Neural cell (in vitro differentiated cells): ENCODE results near the gene OLIG2. TPM values are rescaled to one million over a fixed set of nuclear protein-coding genes. Genes with fewer than 3 reads are reported as not detected.

ENCODE experiments used
- H2AFZ ChIP-seq: fragments of 200-600, 300-800 bp; sonication (generic), shearing (Covaris generic); 2 replicates; pipeline ENCODE4 v1.6.0; 2014; ENCODE audit warnings: low read depth, mild to moderate bottlenecking, antibody characterized with exemption, low read length, moderate library complexity
- H3F3A ChIP-seq: fragments of 200-600 bp; shearing (Covaris generic); 2 replicates; pipeline ENCODE4 v1.6.1; 2016; ENCODE audit warnings: mild to moderate bottlenecking, moderate library complexity, mixed read lengths, antibody characterized with exemption, low read length; ENCODE audit not compliant: insufficient read depth, poor library complexity, severe bottlenecking
- H3K27ac ChIP-seq: fragments of 200-600, 300-800 bp; sonication (generic), shearing (Covaris generic); 2 replicates; pipeline ENCODE4 v1.5.1; 2014; ENCODE audit warnings: mild to moderate bottlenecking, low read length, moderate library complexity
- H3K27me3 ChIP-seq: fragments of 300-800, 200-600 bp; sonication (generic), shearing (Covaris generic); 2 replicates; pipeline ENCODE4 v1.6.0; 2014; ENCODE audit warnings: mild to moderate bottlenecking, low read depth, low read length, moderate library complexity; ENCODE audit not compliant: insufficient read depth
- H3K36me3 ChIP-seq: fragments of 300-800, 200-600 bp; sonication (generic), shearing (Covaris generic); 2 replicates; pipeline ENCODE4 v1.5.1; 2014; ENCODE audit warnings: mild to moderate bottlenecking, antibody characterized with exemption, low read length, moderate library complexity; ENCODE audit not compliant: insufficient read depth
- H3K4me2 ChIP-seq: fragments of 300-800, 200-600 bp; sonication (generic), shearing (Covaris generic); 2 replicates; pipeline ENCODE4 v1.6.0; 2014; ENCODE audit warnings: mild to moderate bottlenecking, low read length
- H3K4me3 ChIP-seq: fragments of 300-800, 200-600 bp; sonication (generic), shearing (Covaris generic); 2 replicates; pipeline ENCODE4 v1.5.1; 2014; ENCODE audit warnings: mild to moderate bottlenecking, low read length, moderate library complexity
- H3K79me2 ChIP-seq: fragments of 200-600 bp; shearing (Covaris generic); replicated peaks from 2 replicates; pipeline ENCODE4 v1.6.0; 2014; ENCODE audit warnings: mild to moderate bottlenecking, low read length, moderate library complexity; ENCODE audit not compliant: insufficient read depth
- H3K9ac ChIP-seq: fragments of 300-800, 200-600 bp; sonication (generic), shearing (Covaris generic); 2 replicates; pipeline ENCODE4 v1.6.1; 2016; ENCODE audit warnings: mild to moderate bottlenecking, low read length, mixed read lengths
- H3K9me2 ChIP-seq: fragments of 200-600 bp; shearing (Covaris generic); 2 replicates; pipeline ENCODE4 v1.6.1; 2016; ENCODE audit warnings: mild to moderate bottlenecking, low read length, mixed read lengths; ENCODE audit not compliant: insufficient read depth
- H3K9me3 ChIP-seq: fragments of 200-600, 300-800 bp; sonication (generic), shearing (Covaris generic); 2 replicates; pipeline ENCODE4 v1.6.1; 2016; ENCODE audit warnings: mild to moderate bottlenecking, mixed run types, low read length, moderate library complexity, mixed read lengths
- H4K20me1 ChIP-seq: fragments of 200-600 bp; shearing (Covaris generic); 2 replicates; pipeline ENCODE4 v1.6.1; 2016; ENCODE audit warnings: mild to moderate bottlenecking, mixed run types; ENCODE audit not compliant: insufficient read depth
- EP300 ChIP-seq: fragments of 450-650 bp; conservative IDR thresholded peaks from 2 replicates; pipeline ENCODE4 v1.6.1; 2014; ENCODE audit warnings: antibody characterized with exemption, mild to moderate bottlenecking, moderate library complexity; ENCODE audit not compliant: poor library complexity, severe bottlenecking
- EZH2 ChIP-seq: fragments of 200-600, 300-800 bp; shearing (Covaris generic), sonication (generic); IDR thresholded peaks from 2 replicates; pipeline ENCODE4 v1.6.1; 2014; ENCODE audit warnings: antibody characterized with exemption, low read length, borderline replicate concordance, mild to moderate bottlenecking; ENCODE audit not compliant: insufficient read depth, poor library complexity, severe bottlenecking
- MXI1 ChIP-seq: fragments of 450-650 bp; conservative IDR thresholded peaks from 2 replicates; pipeline ENCODE4 v1.6.1; 2014; ENCODE audit warnings: antibody characterized with exemption, mild to moderate bottlenecking; ENCODE audit not compliant: poor library complexity, severe bottlenecking
- POLR2AphosphoS5 ChIP-seq: IDR thresholded peaks from 2 replicates; pipeline ENCODE4 v1.6.1; 2012
- RAD21 ChIP-seq: fragments of 450-650 bp; conservative IDR thresholded peaks from 2 replicates; pipeline ENCODE4 v1.6.1; 2014; ENCODE audit warnings: antibody characterized with exemption, mild to moderate bottlenecking, moderate library complexity
- SMC3 ChIP-seq: fragments of 450-650 bp; conservative IDR thresholded peaks from 2 replicates; pipeline ENCODE4 v1.6.1; 2014; ENCODE audit warnings: antibody characterized with exemption, mild to moderate bottlenecking, moderate library complexity; ENCODE audit not compliant: poor library complexity
- TAF1 ChIP-seq: IDR thresholded peaks from 2 replicates; pipeline ENCODE4 v1.6.1; 2012; ENCODE audit warnings: low read depth
- polyA plus RNA-seq: library from polyadenylated mRNA; depleted of rRNA; stranded (reverse); fragments of >200 nt; gene quantifications from 2 replicates; pipeline ENCODE4 v1.2.3, GENCODE V29; 2014
- TF ChIP-seq, protein P1 (sequence below): fragments of 450-650 bp; IDR thresholded peaks from 2 replicates; pipeline ENCODE4 v1.5.1; 2014; ENCODE audit warnings: antibody characterized with exemption, mild to moderate bottlenecking, moderate library complexity; ENCODE audit not compliant: poor library complexity, severe bottlenecking
- TF ChIP-seq, protein P2 (sequence below): IDR thresholded peaks from 2 replicates; pipeline ENCODE4 v1.6.1; 2012; ENCODE audit warnings: borderline replicate concordance

OLIG2 gene
- polyA plus RNA-seq, 1 donor from 2014 or later: 0.90 TPM

DNA sequence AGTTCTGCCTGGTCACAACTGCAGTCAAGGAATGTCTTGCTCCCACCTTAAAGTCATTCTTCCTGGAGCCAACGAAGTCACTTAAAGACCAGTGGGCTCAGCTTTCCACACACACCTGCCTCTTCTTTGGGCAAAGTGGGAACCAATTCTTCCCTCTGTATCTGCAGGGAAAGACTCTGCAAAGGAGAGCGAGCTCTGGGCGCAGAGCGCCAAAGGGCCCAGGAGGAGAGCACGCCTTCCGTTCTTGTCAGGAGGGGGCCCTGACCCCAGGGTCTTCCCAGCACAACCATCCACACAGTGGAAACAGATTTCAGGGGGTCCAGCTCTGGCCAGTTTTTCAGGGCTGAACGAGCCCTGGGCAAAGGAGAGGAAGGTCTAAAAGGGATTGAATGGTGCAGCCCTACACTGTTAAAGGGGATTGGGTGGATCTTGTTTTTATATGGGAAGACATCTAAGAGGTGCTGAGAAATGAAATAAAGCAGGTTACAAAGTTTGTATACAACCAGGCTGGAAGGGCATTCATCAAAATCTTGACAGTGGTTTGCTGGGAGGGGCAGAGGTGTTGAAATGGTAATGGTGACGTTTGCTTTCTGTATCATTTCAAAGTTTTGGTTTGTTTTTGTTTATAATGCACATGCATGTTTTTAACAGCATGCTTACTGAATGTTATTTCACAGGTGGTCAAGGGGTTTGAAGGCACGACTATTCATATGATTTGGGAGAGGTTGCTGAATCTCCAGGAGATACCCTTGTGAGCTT is 6.8 kb upstream of the OLIG2 start:
- Histone ChIP-seq H3K9me3 (no peaks in the 10 kb centered on the region), H3K9me2 (no peaks in the 10 kb centered on the region), H2AFZ (no peak overlapping the region), H3K4me2 (no peak overlapping the region), H3K79me2 (no peaks in the 10 kb centered on the region), H3K36me3 (no peaks in the 10 kb centered on the region), H3K4me3 (no peak overlapping the region), H3K27me3 (peaks cover 88% of the 10 kb centered on the region), H4K20me1 (no peaks in the 10 kb centered on the region), H3F3A (no peaks in the 10 kb centered on the region), H3K27ac (no peak overlapping the region), H3K9ac (no peak overlapping the region)
- TF ChIP-seq, protein P1, sequence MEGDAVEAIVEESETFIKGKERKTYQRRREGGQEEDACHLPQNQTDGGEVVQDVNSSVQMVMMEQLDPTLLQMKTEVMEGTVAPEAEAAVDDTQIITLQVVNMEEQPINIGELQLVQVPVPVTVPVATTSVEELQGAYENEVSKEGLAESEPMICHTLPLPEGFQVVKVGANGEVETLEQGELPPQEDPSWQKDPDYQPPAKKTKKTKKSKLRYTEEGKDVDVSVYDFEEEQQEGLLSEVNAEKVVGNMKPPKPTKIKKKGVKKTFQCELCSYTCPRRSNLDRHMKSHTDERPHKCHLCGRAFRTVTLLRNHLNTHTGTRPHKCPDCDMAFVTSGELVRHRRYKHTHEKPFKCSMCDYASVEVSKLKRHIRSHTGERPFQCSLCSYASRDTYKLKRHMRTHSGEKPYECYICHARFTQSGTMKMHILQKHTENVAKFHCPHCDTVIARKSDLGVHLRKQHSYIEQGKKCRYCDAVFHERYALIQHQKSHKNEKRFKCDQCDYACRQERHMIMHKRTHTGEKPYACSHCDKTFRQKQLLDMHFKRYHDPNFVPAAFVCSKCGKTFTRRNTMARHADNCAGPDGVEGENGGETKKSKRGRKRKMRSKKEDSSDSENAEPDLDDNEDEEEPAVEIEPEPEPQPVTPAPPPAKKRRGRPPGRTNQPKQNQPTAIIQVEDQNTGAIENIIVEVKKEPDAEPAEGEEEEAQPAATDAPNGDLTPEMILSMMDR: no peak
- TF ChIP-seq EZH2 (no peak), POLR2AphosphoS5 (no peak), TAF1 (no peak), RAD21 (no peak), EP300 (no peak), SMC3 (no peak), MXI1 (no peak)
- TF ChIP-seq, protein P2, sequence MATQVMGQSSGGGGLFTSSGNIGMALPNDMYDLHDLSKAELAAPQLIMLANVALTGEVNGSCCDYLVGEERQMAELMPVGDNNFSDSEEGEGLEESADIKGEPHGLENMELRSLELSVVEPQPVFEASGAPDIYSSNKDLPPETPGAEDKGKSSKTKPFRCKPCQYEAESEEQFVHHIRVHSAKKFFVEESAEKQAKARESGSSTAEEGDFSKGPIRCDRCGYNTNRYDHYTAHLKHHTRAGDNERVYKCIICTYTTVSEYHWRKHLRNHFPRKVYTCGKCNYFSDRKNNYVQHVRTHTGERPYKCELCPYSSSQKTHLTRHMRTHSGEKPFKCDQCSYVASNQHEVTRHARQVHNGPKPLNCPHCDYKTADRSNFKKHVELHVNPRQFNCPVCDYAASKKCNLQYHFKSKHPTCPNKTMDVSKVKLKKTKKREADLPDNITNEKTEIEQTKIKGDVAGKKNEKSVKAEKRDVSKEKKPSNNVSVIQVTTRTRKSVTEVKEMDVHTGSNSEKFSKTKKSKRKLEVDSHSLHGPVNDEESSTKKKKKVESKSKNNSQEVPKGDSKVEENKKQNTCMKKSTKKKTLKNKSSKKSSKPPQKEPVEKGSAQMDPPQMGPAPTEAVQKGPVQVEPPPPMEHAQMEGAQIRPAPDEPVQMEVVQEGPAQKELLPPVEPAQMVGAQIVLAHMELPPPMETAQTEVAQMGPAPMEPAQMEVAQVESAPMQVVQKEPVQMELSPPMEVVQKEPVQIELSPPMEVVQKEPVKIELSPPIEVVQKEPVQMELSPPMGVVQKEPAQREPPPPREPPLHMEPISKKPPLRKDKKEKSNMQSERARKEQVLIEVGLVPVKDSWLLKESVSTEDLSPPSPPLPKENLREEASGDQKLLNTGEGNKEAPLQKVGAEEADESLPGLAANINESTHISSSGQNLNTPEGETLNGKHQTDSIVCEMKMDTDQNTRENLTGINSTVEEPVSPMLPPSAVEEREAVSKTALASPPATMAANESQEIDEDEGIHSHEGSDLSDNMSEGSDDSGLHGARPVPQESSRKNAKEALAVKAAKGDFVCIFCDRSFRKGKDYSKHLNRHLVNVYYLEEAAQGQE: no peak

DNA sequence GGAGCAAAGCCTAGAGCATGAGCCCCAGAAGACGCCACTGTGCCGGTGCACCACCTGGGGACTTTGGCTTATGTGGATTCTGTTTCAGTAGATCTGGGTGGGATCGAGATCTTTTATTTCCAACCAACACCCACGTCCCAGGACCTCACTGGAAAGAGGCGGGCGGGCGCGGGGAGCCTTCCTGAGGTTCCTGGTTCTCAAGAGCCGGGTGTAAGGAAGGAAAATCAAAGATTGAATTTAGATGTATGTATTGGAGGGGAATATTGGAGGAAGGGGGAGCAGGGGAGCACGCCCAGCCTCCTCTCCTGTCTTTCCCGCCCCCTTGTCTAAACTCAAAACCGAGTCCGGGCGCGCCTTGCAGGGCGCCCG is 6.2 kb upstream of the OLIG2 start:
- no peaks in the 10 kb centered on the region for H3F3A ChIP-seq
- no peak overlapping the region for H2AFZ ChIP-seq

More for the DNA sequence above, 6.2 kb upstream of the OLIG2 start:
- no peaks in the 10 kb centered on the region for H3K36me3 ChIP-seq
- no peaks in the 10 kb centered on the region for H4K20me1 ChIP-seq
- H3K79me2 ChIP-seq: no peaks in the 10 kb centered on the region
- H3K9ac ChIP-seq: no peak overlapping the region
- H3K9me2 ChIP-seq: no peaks in the 10 kb centered on the region
- H3K9me3 ChIP-seq: no peaks in the 10 kb centered on the region
- peak overlapping the region; percentile 14 for H3K4me2 ChIP-seq
- TF ChIP-seq, protein P2: no peak
- TF ChIP-seq, protein P1: no peak
- TF ChIP-seq TAF1 (no peak), EP300 (no peak), POLR2AphosphoS5 (no peak), MXI1 (no peak), EZH2 (no peak), SMC3 (no peak), RAD21 (no peak)
- peak overlapping the region; percentile 66 for H3K4me3 ChIP-seq
- no peak overlapping the region for H3K27ac ChIP-seq
- H3K27me3 ChIP-seq: peaks cover 94% of the 10 kb centered on the region
